ENCODE data around the gene KRTAP10-8. TPM values are rescaled to one million over a fixed set of nuclear protein-coding genes. Genes with fewer than 3 reads are reported as not detected.
A peak's percentile ranks its signal among the peaks of the same experiment; 100 is the strongest.

Gene KRTAP10-8
- total and polyA plus RNA-seq, 12 donors: not detected

DNA sequence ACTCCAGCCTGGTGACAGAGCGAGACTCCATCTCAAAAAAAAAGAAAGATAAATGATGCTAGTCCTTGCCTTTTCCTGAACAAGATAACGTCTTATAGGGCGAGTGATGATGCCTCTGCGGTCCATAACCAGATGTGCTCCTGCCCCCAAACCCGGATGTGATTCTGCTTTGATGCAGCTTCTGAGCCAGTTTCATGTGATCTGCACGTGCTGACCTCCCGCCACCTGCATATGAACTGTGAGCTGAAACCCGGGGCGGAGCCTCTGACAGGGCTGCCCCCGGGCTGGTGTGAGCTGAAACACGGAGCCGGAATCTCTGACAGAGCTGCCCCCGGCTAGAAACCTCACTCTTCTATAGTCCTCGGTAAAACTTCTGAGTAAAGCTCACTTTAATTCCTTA lies 41.2 kb downstream of the KRTAP10-8 start:
- DNase-seq: no peak
- 63 to 65% methylated on average over 14 of the region's 14 CpGs for WGBS, 2 donors
- no peak overlapping the region for H3K27ac ChIP-seq
- H3K27me3 ChIP-seq: peaks cover 0 to 28% (median 6%) of the 10 kb centered on the region in 7 donors
- H3K9me3 ChIP-seq: peaks cover 0 to 20% (median 4%) of the 10 kb centered on the region in 11 donors
- H3K36me3 ChIP-seq: no peaks in the 10 kb centered on the region
- H3K4me1 ChIP-seq: no peaks in the 10 kb centered on the region
- no peak overlapping the region for H3K4me3 ChIP-seq
- TF ChIP-seq, protein P1, sequence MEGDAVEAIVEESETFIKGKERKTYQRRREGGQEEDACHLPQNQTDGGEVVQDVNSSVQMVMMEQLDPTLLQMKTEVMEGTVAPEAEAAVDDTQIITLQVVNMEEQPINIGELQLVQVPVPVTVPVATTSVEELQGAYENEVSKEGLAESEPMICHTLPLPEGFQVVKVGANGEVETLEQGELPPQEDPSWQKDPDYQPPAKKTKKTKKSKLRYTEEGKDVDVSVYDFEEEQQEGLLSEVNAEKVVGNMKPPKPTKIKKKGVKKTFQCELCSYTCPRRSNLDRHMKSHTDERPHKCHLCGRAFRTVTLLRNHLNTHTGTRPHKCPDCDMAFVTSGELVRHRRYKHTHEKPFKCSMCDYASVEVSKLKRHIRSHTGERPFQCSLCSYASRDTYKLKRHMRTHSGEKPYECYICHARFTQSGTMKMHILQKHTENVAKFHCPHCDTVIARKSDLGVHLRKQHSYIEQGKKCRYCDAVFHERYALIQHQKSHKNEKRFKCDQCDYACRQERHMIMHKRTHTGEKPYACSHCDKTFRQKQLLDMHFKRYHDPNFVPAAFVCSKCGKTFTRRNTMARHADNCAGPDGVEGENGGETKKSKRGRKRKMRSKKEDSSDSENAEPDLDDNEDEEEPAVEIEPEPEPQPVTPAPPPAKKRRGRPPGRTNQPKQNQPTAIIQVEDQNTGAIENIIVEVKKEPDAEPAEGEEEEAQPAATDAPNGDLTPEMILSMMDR (IDR thresholded peaks at IDR 0.05): no peak
- ATAC-seq: no peak
- intact Hi-C loops (cut with DNase I): no loop called here

DNA sequence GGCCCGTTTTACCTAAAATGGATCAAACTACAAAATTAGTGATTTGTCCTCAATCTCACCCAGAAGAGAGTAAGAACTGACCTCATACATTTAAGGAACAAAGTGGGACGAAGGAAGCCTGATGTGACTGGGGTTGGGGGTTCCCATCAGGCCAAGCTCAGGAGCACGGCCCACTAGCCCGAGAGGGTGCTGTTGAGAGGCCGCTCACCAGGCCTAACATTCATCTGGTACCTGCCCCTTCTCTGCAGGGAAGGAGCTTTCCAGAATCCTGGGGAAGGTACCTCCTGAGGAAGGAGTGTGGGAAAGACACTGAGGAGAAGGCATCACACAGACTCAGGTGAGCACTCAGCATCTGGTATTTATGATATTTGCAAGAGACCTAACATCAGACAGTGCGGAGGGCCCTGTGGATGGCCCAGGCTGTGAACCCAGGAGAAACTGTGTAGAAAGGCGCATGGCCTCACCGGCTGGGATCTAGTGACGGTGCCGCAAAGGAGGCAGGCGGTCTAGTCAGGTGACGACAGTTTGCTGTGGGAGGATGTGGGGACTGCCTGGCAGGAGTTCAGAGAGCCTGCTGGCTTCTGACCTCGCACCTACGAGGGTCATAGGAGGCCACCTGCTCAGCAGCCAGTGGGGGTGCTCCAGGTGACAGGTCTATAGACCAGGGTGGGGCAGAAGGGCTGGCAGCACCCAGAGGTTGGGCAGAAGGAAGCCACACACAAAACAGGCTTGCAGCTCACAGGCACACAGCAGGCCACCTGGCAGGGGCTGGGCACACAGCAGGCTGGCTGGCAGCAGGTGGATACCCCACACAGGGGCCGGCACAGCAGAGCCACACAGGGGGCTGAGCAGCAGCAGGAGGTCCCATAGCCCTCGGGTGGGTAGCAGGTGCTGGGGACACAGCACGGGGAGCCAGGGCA lies 42.0 kb downstream of the KRTAP10-8 start:
- 67 to 73% methylated on average over 17 of the region's 17 CpGs for WGBS, 2 donors
- Histone ChIP-seq H3K27ac (peak overlapping the region in 1 of 10 donors; percentile 69), H3K27me3 (peaks cover 0 to 28% (median under 1%) of the 10 kb centered on the region in 7 donors), H3K4me3 (no peak overlapping the region), H3K9me3 (peaks cover 0 to 20% (median 4%) of the 10 kb centered on the region in 11 donors), H3K36me3 (no peaks in the 10 kb centered on the region), H3K4me1 (no peaks in the 10 kb centered on the region)
- intact Hi-C loops (cut with DNase I): no loop called here
- TF ChIP-seq, protein P1 (IDR thresholded peaks at IDR 0.05): no peak
- no peak for DNase-seq
- peak in 1 of 8 donors; percentile 9 for ATAC-seq

DNA sequence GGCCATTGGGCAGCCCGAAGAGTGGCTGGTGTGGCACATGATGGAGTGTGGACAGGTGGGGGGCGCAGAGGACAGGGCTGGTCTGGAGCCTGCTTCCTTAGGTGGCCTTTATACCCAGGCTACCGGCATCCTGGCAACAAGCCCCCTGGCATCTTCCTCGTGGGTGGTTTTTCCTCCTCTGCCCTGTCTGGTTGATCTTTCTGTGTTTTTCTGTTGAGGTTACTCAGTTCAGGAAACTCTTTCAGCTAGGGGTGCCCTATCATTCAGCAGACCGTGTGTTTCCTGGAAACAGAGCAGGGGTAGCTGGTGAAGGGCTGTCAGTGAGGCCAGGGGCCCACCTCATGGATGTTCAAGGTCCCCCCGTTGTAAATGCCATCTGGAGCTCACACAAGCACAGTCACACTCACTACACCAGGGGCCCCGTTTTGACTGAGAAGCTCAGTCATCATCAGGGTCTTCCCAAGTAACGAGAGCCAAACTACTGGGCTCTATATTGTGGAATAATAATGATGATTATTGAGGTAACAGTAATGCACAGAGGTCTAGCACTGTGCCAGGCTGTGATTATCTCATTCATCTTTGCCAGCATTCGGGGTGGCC lies 42.8 kb downstream of the KRTAP10-8 start, which contains the start of gene KRTAP12-4:
TSS of gene KRTAP12-4 (minus strand) at position 84 of the 600 bp plus-strand sequence. CDS start at position 39, 45 bp downstream.
- TF ChIP-seq, protein P1 (IDR thresholded peaks at IDR 0.05): no peak
- intact Hi-C loops (cut with DNase I): no loop called here
- peaks cover 0 to 34% (median 0%) of the 10 kb centered on the region in 7 donors for H3K27me3 ChIP-seq
- H3K4me3 ChIP-seq: no peak within 1 kb of the TSS
- no peaks in the 10 kb centered on the region for H3K4me1 ChIP-seq
- ATAC-seq: no peak
- no peak for DNase-seq
- H3K27ac ChIP-seq: peak within 1 kb of the TSS in 1 of 10 donors; percentile 69
- H3K36me3 ChIP-seq: no peaks in the 10 kb centered on the region
- WGBS, 2 donors: 74 to 77% methylated on average over 9 of the region's 9 CpGs
- peaks cover 0 to 20% (median 4%) of the 10 kb centered on the region in 11 donors for H3K9me3 ChIP-seq

DNA sequence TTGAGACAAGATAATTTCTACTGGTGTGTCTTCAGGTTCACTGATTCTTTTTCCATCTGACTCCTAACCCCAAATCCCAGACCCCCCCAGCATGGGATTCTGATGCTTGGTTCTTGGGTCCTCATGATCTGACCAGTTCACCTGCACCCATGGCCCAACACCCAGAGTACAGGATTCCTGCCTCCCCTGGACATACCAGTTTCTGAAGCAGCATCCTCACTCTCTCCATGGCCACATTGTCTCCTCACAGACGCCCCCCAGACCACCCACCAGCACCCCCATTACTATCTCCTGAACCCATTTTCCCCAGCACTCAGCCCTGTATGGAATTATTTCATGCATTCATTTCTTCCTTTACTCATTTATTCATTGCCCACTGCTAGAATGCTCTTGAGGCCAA lies 45.0 kb downstream of the KRTAP10-8 start:
- TF ChIP-seq, protein P1 (IDR thresholded peaks at IDR 0.05): no peak

More for the DNA sequence above, 45.0 kb downstream of the KRTAP10-8 start:
- no peaks in the 10 kb centered on the region for H3K4me1 ChIP-seq
- ATAC-seq (no peak), DNase-seq (no peak)
- WGBS, 2 donors: 85 to 87% methylated on average over 1 of the region's 1 CpG
- H3K4me3 ChIP-seq: no peak overlapping the region
- H3K27ac ChIP-seq: peak overlapping the region in 1 of 10 donors; percentile 76
- H3K36me3 ChIP-seq: no peaks in the 10 kb centered on the region
- H3K9me3 ChIP-seq: peaks cover 0 to 20% (median 4%) of the 10 kb centered on the region in 11 donors
- intact Hi-C loops (cut with DNase I): no loop called here
- H3K27me3 ChIP-seq: peaks cover 0 to 32% (median 0%) of the 10 kb centered on the region in 7 donors
